Ovary (tissue), 3 donors: ENCODE results near the gene SUN1.

Source experiments
- EP300 ChIP-seq: sonication (generic); formaldehyde crosslinking; IDR thresholded peaks from one replicate; pipeline ENCODE4 v1.6.1; 2017; ENCODE audit warnings: antibody characterized with exemption
- POLR2A ChIP-seq: fragments of 450-650 bp; IDR thresholded peaks from one replicate; pipeline ENCODE4 v1.6.1; 2017; ENCODE audit warnings: antibody characterized with exemption, mild to moderate bottlenecking, moderate library complexity
- TF ChIP-seq, protein P1 (sequence below), 3 donors: fragments of 450-650 bp in 2 of 3; fragments of 200-600 bp in 1 of 3; IDR thresholded peaks; one replicate each; pipeline versions ENCODE4 v1.5.1 to v1.8.0; 2016 to 2022; ENCODE audit warnings: antibody characterized with exemption in 3 of 3, mild to moderate bottlenecking in 1 of 3
- donor health status: DM: no; HTN: no; CAD: no.

DNA sequence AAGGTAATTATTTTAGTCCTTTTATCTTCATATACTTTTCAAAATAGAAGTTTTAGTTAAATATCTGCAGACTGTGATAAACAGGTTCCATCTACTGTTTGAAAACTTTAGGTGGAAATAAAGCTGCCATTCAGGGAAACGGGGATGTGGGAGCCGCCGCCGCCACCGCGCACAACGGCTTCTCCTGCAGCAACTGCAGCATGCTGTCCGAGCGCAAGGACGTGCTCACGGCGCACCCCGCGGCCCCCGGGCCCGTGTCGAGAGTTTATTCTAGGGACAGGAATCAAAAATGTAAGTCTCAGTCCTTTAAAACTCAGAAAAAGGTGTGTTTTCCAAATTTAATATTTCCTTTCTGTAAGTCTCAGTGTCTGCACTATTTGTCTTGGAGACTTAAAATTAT is 11.0 kb downstream of the SUN1 start:
- TF ChIP-seq, protein P1, sequence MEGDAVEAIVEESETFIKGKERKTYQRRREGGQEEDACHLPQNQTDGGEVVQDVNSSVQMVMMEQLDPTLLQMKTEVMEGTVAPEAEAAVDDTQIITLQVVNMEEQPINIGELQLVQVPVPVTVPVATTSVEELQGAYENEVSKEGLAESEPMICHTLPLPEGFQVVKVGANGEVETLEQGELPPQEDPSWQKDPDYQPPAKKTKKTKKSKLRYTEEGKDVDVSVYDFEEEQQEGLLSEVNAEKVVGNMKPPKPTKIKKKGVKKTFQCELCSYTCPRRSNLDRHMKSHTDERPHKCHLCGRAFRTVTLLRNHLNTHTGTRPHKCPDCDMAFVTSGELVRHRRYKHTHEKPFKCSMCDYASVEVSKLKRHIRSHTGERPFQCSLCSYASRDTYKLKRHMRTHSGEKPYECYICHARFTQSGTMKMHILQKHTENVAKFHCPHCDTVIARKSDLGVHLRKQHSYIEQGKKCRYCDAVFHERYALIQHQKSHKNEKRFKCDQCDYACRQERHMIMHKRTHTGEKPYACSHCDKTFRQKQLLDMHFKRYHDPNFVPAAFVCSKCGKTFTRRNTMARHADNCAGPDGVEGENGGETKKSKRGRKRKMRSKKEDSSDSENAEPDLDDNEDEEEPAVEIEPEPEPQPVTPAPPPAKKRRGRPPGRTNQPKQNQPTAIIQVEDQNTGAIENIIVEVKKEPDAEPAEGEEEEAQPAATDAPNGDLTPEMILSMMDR (IDR thresholded peaks at IDR 0.05) = no peak
- no peak for TF ChIP-seq EP300
- TF ChIP-seq POLR2A = no peak
